Central memory CD8-positive, alpha-beta T cell (primary cell): ENCODE results near the gene ZNF488.
A peak's percentile ranks its signal among the peaks of the same experiment; 100 is the strongest.
"Not testable (repeated sequence)": the region's sequence is repeated elsewhere in the genome, so short reads cannot be mapped to it uniquely, and the experiment has no call there.

ENCODE experiments used
- ATAC-seq: fragments of 150-1000 bp; cut with Tn5 transposase; replicated peaks from 2 replicates; pipeline ENCODE4 v1.10.0; 2022; ENCODE audit warnings: mild to moderate bottlenecking, moderate FRiP score, moderate number of reproducible peaks; ENCODE audit not compliant: poor library complexity, severe bottlenecking; ENCODE audit errors: extremely low read depth
- DNase-seq, 2 donors: peaks; one replicate each; pipeline ENCODE4 v3.0.0; 2021; ENCODE audit warnings: low spot score in 2 of 2
- H3K27ac Mint-ChIP-seq: one replicate; pipeline ENCODE4 v1.8.0; 2022; ENCODE audit warnings: low read depth, mild to moderate bottlenecking, moderate library complexity, mixed read lengths
- H3K27me3 Mint-ChIP-seq: one replicate; pipeline ENCODE4 v1.8.0; 2022; ENCODE audit warnings: mixed read lengths
- H3K36me3 Mint-ChIP-seq: one replicate; pipeline ENCODE4 v1.8.0; 2022; ENCODE audit warnings: mild to moderate bottlenecking, moderate library complexity, mixed read lengths; ENCODE audit not compliant: insufficient read depth
- H3K4me1 Mint-ChIP-seq: one replicate; pipeline ENCODE4 v1.8.0; 2022; ENCODE audit warnings: mixed read lengths
- H3K4me3 Mint-ChIP-seq: one replicate; pipeline ENCODE4 v1.8.0; 2022; ENCODE audit warnings: mild to moderate bottlenecking, moderate library complexity, mixed read lengths
- H3K9me3 Mint-ChIP-seq: one replicate; pipeline ENCODE4 v1.8.0; 2022; ENCODE audit warnings: mixed read lengths

The ZNF488 gene

DNA sequence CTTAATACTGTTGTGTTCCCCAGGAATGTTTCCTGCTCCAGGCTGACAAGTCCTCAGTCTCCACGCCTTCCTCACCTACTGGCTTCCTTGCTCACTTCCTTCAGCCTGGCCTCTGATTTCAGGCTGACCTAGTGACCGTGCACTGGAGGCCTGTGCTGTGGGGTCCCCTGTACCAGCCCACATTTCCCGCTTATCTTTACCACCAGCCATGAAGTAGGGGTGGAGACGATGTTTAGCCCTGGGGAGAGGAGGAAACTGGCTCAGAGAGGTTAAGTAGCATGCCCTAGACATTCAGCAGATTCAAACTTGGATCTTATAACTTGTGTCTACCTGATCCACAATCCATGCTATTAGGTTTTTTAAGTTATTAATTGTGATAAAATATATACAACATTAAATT, 4.8 kb upstream of the ZNF488 start:
- peaks cover 80% of the 10 kb centered on the region for H3K27me3 Mint-ChIP-seq
- H3K36me3 Mint-ChIP-seq: no peaks in the 10 kb centered on the region
- no peak for ATAC-seq
- H3K4me1 Mint-ChIP-seq: peaks cover 7% of the 10 kb centered on the region
- H3K27ac Mint-ChIP-seq: no peak overlapping the region
- no peak overlapping the region for H3K4me3 Mint-ChIP-seq
- no peak for DNase-seq
- H3K9me3 Mint-ChIP-seq: no peaks in the 10 kb centered on the region

DNA sequence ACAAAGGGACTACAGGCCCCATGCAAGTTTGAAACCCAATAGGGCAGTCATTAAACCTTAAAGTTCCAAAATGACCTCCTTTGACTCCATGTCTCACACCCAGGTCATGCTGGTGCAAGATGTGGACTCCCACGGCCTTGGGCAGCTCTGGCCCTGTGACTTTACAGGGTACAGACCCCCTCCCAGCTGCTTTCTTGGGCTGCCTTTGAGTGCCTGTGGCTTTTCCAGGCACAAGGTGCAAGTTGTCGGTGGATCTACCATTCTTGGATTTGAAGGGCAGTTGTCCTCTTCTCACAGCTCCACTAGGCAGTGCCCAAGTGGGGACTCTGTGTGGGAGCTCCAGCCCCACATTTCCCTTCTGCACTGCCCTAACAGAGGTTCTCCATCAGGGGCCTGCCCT, 2.0 kb upstream of the ZNF488 start:
- not testable (repeated sequence) for H3K4me3 Mint-ChIP-seq, H3K27ac Mint-ChIP-seq, ATAC-seq, H3K36me3 Mint-ChIP-seq, DNase-seq, H3K9me3 Mint-ChIP-seq
- Mint-ChIP-seq H3K4me1 (peaks cover 14% of the 10 kb centered on the region), H3K27me3 (peaks cover 80% of the 10 kb centered on the region)

DNA sequence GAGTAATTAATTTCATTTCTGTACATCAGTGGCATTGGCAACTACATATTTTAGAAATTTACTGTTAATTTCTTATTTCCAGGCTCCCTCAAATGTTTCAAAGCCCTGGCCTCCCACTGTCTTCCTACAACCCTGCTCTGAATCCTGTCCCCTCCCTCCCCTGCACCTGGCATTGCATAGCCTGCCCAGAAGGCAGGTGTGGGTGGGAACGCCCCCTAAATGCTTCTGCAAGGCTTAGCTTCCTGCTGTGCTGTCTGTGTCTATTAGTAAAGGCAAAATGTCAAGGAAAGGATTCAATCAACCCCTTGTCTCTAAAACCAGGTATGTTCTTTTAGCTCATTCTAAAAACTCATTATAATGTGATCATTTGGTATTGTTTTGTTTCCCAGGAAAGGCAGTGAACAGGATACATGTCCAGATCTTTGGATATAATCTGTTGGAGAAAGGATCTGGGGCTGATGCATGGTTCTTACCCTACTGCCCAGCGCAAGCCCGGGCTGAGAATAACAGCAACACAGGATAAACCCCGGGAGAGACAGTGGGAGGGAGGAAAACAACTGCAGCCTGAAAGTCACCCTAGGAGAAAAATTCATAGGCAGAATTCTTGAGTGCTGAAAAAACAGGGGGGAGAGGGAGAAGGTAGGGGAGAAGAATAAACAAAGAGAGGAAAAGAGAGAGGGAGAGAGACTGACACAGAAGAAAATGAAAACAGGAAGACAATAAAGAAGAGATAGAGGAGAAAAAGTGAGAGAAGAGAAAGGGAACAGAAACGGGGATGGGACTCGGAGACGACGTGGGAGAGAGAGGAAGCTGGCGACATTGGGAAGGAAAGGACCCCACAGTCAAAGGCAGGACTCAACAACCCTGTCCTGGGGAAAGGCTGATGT, 589 bp downstream of the ZNF488 start:
- H3K4me1 Mint-ChIP-seq: peaks cover 14% of the 10 kb centered on the region
- ATAC-seq: no peak
- no peaks in the 10 kb centered on the region for H3K36me3 Mint-ChIP-seq
- peak overlapping the region; percentile 86 for H3K4me3 Mint-ChIP-seq
- DNase-seq: no peak
- H3K9me3 Mint-ChIP-seq: no peaks in the 10 kb centered on the region
- peaks cover 93% of the 10 kb centered on the region for H3K27me3 Mint-ChIP-seq
- no peak overlapping the region for H3K27ac Mint-ChIP-seq

DNA sequence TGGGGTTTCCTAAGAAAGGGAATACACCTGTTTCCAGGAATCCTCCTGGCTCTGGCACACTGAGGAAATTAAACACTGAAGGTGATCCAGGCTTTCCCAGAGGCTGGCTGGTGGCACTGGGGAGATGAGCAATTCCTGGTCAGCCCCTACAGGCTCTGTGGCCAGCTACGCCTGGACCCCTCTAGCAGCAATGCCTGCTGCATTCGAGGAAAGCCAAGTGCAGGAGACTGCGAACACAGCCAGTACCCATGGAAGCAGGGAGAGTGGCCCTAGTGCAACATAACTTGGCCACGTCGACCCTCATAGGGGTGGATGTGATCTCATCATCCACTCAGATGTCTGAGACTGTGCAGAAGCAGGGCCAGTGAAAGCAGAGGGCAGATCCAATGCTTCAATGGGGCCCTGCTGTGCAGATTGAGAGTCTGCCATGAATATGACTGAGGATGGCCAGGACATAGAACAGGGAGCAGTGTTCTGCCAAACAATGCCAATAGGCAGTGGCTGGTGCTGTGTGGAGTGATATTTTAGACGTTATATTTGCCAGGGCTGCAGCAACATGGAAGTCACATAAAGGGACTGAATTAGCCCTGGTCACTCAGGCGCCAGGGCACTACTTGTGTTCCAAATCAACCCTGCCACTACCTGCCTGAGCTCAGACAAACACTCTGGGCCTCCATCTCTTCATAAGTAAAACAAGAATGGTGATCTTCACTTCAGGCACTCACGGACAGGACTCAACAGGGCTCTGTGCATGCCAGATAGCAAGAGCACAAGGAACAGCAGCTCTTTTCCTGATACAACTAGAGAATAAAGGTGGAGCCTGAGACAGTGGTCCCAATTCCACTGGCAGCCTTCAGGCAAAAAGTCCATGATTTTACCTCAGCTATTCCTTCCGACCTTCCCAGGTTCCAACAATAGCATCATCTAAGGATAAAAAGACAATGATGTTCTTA, 2.4 kb downstream of the ZNF488 start:
- no peak overlapping the region for H3K4me3 Mint-ChIP-seq
- no peak overlapping the region for H3K27ac Mint-ChIP-seq
- no peaks in the 10 kb centered on the region for H3K36me3 Mint-ChIP-seq
- ATAC-seq (no peak), DNase-seq (no peak)
- peaks cover 14% of the 10 kb centered on the region for H3K4me1 Mint-ChIP-seq
- no peaks in the 10 kb centered on the region for H3K9me3 Mint-ChIP-seq
- H3K27me3 Mint-ChIP-seq: peaks cover 97% of the 10 kb centered on the region

DNA sequence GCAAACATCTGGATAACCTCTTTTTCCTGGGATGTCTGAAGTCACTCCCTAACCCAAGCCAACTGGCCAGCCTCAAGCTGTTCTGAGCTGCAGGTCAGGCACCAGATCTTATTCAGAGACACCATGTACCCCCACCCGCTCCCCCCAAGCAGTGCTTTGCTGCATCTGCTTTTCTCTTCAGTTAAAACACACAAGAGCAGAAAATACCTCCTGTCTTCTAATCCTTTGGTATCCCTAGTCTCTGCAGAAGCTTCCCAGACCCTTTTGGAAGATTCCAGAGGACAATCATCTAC, 3.0 kb downstream of the ZNF488 start:
- DNase-seq: no peak
- H3K9me3 Mint-ChIP-seq: no peaks in the 10 kb centered on the region
- H3K4me3 Mint-ChIP-seq: no peak overlapping the region
- H3K27ac Mint-ChIP-seq: no peak overlapping the region
- no peaks in the 10 kb centered on the region for H3K36me3 Mint-ChIP-seq
- H3K4me1 Mint-ChIP-seq: peaks cover 14% of the 10 kb centered on the region
- no peak for ATAC-seq
- peaks cover 97% of the 10 kb centered on the region for H3K27me3 Mint-ChIP-seq

DNA sequence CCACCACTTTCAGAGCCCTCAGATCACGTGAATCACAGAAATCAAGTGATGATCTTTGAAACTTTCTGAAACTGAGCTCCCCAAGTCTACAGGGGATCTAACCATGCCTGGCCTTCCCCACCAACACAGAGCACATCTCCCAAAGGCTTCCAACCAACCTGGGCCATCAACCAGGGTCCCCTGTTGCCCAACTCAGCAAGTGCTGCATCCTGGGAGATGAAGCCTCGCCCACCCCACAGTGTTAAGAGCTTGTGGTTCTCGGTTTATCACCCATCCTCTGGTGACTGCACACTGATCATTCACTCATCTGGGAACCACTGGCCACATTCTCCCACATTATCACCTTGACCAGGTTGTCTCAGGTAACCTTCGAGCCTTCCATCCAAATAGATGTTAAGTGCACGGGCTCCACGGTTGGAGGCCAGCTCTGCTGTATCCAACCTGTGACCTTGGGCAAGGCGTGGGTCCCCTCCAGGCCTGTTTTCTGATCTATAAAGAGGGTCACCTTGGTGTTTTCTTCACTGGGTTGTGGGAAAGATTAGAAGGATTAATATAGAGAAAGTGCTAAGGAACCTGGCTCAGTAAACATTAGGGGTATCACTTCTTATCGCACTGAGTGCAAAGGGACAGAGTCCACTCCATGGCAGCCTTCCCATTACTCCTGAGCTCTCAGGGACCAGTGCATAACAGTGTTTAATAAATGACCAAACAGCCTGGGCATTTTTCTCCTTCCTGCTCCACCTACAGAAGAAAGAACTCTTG, 3.6 kb downstream of the ZNF488 start:
- no peak overlapping the region for H3K4me3 Mint-ChIP-seq
- H3K36me3 Mint-ChIP-seq: no peaks in the 10 kb centered on the region

DNA sequence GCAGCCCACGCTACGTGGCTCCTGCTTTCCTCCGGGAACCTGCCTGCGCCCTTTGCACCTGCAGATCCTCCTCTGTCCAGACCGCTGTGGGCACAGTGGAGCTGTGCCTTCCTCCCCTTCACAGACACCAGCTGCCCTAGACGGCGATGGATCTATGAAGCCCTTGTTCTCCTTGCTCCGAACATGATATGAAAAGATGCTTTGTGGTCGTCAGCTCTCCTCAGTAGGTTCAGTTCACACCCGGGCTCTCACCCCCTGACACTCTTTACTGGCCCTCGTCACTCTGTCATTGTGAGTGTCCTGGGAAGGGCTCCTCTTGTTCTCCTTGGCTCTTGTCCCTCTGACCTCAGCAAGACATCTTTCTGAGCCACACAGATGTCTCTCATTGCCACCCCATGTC, 4.2 kb downstream of the ZNF488 start:
- Mint-ChIP-seq H3K4me3 (no peak overlapping the region), H3K9me3 (no peaks in the 10 kb centered on the region), H3K4me1 (peaks cover 13% of the 10 kb centered on the region), H3K36me3 (no peaks in the 10 kb centered on the region), H3K27me3 (peaks cover 97% of the 10 kb centered on the region), H3K27ac (no peak overlapping the region)
- ATAC-seq: no peak
- no peak for DNase-seq

More for the DNA sequence above, 3.6 kb downstream of the ZNF488 start:
- Mint-ChIP-seq H3K27me3 (peaks cover 97% of the 10 kb centered on the region), H3K27ac (no peak overlapping the region), H3K4me1 (peaks cover 14% of the 10 kb centered on the region), H3K9me3 (no peaks in the 10 kb centered on the region)
- no peak for DNase-seq
- ATAC-seq: no peak

DNA sequence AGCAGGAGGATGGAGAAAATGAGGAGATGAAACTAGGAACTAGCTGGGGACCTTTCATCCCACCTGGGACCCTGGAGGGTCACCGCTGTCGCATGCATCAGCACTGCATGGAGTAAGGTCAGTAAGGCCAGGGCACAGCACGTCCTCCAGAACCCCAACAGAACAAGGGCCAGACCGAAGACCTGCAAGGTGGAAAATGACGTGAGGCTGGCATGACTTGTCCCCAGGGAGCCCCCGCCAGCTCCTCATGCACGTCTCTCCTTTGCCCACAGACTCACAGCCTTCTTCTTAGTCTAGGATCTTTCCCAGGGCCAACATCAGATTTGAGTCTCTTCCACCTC, 4.7 kb downstream of the ZNF488 start:
- H3K9me3 Mint-ChIP-seq: no peaks in the 10 kb centered on the region
- H3K27ac Mint-ChIP-seq: no peak overlapping the region
- H3K4me3 Mint-ChIP-seq: no peak overlapping the region
- no peak for ATAC-seq
- H3K27me3 Mint-ChIP-seq: peaks cover 96% of the 10 kb centered on the region
- DNase-seq: no peak
- peaks cover 10% of the 10 kb centered on the region for H3K4me1 Mint-ChIP-seq
- no peaks in the 10 kb centered on the region for H3K36me3 Mint-ChIP-seq

DNA sequence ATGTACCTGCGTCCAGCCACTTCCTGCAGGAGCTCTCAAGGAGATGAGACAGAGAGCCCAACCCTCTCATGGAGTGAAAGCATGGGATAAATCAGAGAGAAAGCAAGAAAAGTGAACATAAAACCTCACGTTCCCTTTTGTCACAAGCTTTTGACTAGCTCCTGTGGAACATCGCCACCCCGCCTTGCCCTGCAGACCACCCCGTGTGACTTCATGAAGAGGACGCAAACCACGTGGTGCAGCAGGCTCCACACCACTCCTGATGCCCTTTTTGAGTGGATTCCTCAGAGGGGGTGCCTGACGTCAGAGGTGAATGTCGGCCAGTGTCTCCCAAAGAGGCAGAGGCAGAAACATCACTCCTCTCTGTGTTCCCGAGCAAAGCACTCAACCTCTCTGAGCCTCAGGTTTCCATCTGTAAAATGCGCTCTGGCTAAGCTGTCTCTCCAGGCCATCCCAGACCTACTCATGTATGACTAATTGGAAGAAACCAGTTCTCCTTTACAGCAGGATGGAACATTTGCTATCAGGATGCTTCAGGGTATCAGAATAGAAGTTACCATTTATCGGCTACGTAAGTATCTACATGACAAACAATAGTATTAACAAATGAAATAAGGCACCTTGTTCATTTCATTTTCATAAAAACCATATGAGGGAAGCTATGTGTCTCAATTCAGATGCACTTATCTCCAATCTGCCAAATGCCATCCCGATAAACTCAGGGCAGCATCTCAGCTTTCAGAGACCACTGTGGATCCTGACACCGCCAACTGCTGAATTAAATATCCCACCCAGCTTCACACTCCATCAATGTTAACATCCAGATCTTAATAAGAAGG, 5.3 kb downstream of the ZNF488 start:
- Mint-ChIP-seq H3K9me3 (no peaks in the 10 kb centered on the region), H3K27me3 (peaks cover 94% of the 10 kb centered on the region)
- ATAC-seq: no peak

DNA sequence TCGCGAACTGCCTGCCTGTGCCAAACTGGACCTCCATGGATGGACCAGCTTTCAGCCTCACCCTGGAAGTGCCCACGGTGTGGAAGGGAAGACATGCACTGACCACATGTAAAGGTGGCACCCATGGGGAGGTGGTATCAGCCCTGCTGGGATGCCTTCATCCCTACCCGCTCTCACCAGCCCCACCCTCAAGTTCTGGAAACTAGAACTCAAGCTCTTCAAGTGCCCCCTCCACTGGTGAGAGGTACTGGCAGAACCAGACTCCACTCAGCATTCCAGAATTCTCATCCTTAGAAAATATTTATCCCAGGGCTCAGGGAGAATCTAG, 5.9 kb downstream of the ZNF488 start:
- Mint-ChIP-seq H3K9me3 (no peaks in the 10 kb centered on the region), H3K4me1 (no peaks in the 10 kb centered on the region), H3K36me3 (no peaks in the 10 kb centered on the region), H3K4me3 (no peak overlapping the region), H3K27ac (no peak overlapping the region), H3K27me3 (peaks cover 93% of the 10 kb centered on the region)
- ATAC-seq (no peak), DNase-seq (no peak)

More for the DNA sequence above, 5.3 kb downstream of the ZNF488 start:
- Mint-ChIP-seq H3K27ac (no peak overlapping the region), H3K4me1 (peaks cover 7% of the 10 kb centered on the region), H3K36me3 (no peaks in the 10 kb centered on the region), H3K4me3 (no peak overlapping the region)
- no peak for DNase-seq

DNA sequence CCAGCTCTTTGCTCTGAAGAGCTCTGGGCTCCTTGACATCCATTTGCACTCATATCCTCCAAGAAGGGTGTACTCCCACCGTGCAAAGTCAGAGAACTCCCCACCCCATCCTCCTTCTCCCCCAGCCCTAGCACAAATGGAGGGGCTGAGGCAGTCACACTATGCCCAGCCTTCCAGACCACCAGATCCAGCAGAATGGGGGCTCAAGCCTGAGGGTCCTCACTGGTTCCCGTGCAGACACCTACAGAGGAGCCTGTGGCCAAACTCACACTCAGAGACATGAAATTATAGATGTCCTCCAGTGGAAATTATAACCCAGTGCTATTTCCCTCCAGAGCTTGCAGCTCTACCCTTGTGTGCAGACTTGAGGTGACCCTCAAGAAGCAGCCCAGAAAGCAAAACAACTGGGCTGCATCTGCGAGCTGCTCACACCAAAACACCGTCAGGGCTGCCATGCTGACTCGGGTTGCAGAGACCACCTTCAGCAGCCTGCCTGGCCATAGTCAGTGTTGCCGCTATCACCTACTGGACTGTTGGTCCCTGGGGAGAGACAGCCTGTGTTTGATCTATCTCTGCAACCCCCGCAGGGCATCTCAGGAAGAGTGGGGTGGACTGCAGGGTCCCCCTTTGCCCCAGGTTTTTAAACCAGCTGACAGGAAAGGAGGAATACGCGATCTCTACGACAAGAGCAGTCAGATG, 7.4 kb downstream of the ZNF488 start:
- Mint-ChIP-seq H3K36me3 (no peaks in the 10 kb centered on the region), H3K9me3 (no peaks in the 10 kb centered on the region)
- ATAC-seq: no peak

More for the DNA sequence above, 7.4 kb downstream of the ZNF488 start:
- no peak for DNase-seq
- Mint-ChIP-seq H3K27ac (no peak overlapping the region), H3K4me3 (no peak overlapping the region), H3K27me3 (peaks cover 79% of the 10 kb centered on the region), H3K4me1 (no peaks in the 10 kb centered on the region)
